ENCODE results near the gene KCNK17.
A peak's percentile ranks its signal among the peaks of the same experiment; 100 is the strongest.

The KCNK17 gene

DNA sequence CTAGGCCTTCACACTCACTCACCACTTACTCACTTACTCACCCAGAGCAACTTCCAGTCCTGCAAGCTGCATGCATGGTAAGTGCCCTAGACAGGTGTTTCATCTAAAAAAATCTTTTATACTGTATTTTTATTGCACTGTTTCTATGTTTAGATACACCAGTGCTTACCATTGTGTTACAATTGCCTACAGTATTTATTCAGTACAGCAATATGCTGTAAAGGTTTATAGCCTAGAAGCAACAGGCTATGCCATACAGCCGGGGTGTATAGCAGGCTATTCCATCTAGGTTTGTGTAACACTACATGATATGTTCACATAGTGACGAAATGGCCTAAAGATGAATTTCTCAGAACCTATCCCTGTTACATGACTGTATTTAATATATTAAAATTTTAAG, 47.8 kb downstream of the KCNK17 start:
- Histone ChIP-seq H3K4me3 (ENCODE audit: low read depth, low read length) (no peak overlapping the region), H3K9me3 (ENCODE audit: control insufficient read depth, insufficient read depth, low read length) (no peaks in the 10 kb centered on the region), H3K9ac (ENCODE audit: low read depth, low read length) (no peak overlapping the region), H3K36me3 (ENCODE audit: control insufficient read depth, insufficient read depth, low read length) (no peaks in the 10 kb centered on the region), H3K27ac (ENCODE audit: low read depth, low read length) (no peak overlapping the region), H3K27me3 (ENCODE audit: control insufficient read depth, insufficient read depth, low read length) (no peaks in the 10 kb centered on the region), H3K4me1 (ENCODE audit: control insufficient read depth, insufficient read depth, low read length) (peaks cover 27% of the 10 kb centered on the region)

DNA sequence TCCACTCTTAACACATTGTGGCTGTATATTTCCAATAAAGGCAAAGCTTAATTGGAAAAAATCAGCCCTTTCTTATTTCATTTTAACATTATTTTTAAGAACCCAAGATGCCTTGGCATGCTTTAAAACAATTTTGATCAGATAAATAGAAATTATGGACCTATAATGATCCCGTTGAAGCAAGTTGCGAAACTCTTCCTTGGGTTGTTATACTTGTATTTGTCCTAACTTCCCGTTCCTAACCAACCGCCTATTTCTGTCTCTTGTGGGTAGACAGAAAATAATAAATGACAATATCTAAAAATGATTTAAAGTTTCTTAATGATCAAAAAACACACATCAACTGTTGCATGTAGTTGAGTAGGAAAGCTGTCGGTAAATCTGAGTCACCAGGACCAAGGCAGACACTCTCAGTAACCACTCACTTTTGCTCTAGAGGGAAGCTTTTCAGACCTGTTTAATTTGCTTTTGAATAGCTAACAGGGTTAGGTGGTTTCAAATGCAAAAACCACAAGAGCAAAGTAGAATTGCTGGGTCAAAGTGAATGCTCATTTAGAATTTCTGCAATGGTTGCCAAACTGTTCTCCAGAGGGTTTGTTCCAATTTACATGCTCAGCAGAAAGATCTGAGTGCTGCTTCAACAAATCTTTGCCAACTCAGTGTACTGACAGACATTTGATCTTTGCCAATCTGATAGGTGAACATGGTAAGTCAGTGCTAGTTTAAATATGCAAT, 50.7 kb downstream of the KCNK17 start:
- Histone ChIP-seq H3K4me3 (ENCODE audit: low read depth, low read length) (peak overlapping the region; percentile 33), H3K9ac (ENCODE audit: low read depth, low read length) (no peak overlapping the region; the same call in 1 of the 2 replicates), H3K27ac (ENCODE audit: low read depth, low read length) (peak overlapping the region; percentile 91)

DNA sequence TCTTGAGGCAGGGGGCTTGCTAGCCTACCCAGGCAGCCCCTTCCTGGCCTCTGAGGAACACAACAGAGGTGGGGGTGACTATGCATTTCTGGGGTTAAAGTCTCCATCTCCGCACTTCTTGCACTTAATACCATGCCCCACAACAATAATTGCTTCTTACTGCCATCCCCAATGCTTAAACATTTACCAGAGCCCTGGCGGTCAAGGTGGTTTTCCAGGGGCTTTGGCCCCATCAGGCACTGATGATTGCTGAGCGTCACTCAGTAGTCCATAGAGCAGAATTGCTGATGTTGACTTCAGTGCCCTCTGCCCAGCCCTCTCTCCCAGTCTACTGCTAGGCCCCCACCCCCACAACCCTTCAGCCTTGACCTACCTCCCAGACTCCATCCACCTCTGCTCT, 52.5 kb downstream of the KCNK17 start:
- Histone ChIP-seq H3K27ac (ENCODE audit: low read depth, low read length) (no peak overlapping the region), H3K9ac (ENCODE audit: low read depth, low read length) (no peak overlapping the region)

More for the DNA sequence above, 50.7 kb downstream of the KCNK17 start:
- H3K4me1 ChIP-seq (ENCODE audit: control insufficient read depth, insufficient read depth, low read length) = peaks cover 30% of the 10 kb centered on the region
- H3K36me3 ChIP-seq (ENCODE audit: control insufficient read depth, insufficient read depth, low read length) = no peaks in the 10 kb centered on the region
- no peaks in the 10 kb centered on the region for H3K27me3 ChIP-seq (ENCODE audit: control insufficient read depth, insufficient read depth, low read length)
- H3K9me3 ChIP-seq (ENCODE audit: control insufficient read depth, insufficient read depth, low read length) = no peaks in the 10 kb centered on the region

DNA sequence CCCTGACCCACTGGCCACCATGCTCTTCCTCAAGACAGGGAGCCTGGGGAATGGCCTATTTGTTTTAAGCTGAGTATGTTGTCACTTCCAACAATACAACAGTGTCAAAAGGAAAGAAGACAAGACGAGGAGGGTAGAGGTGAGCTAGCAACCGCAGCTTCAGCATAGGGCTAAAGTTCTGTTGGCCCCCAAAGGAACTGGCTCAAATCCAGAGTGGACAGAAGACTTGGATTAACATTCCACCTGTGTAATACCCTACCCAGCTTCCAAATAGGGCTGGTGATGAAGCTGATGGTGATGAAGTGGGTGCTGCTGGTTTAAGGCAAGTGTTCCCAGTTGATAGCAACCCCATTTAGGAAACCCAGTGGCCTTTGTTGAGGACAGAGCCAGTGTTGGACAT, 53.3 kb downstream of the KCNK17 start:
- no peaks in the 10 kb centered on the region for H3K36me3 ChIP-seq (ENCODE audit: control insufficient read depth, insufficient read depth, low read length)
- H3K9me3 ChIP-seq (ENCODE audit: control insufficient read depth, insufficient read depth, low read length) = no peaks in the 10 kb centered on the region
- H3K9ac ChIP-seq (ENCODE audit: low read depth, low read length) = no peak overlapping the region
- peaks cover 30% of the 10 kb centered on the region for H3K4me1 ChIP-seq (ENCODE audit: control insufficient read depth, insufficient read depth, low read length)
- no peaks in the 10 kb centered on the region for H3K27me3 ChIP-seq (ENCODE audit: control insufficient read depth, insufficient read depth, low read length)
- no peak overlapping the region for H3K27ac ChIP-seq (ENCODE audit: low read depth, low read length)
- no peak overlapping the region for H3K4me3 ChIP-seq (ENCODE audit: low read depth, low read length)

More for the DNA sequence above, 52.5 kb downstream of the KCNK17 start:
- H3K9me3 ChIP-seq (ENCODE audit: control insufficient read depth, insufficient read depth, low read length) = no peaks in the 10 kb centered on the region
- peaks cover 26% of the 10 kb centered on the region for H3K4me1 ChIP-seq (ENCODE audit: control insufficient read depth, insufficient read depth, low read length)
- no peaks in the 10 kb centered on the region for H3K36me3 ChIP-seq (ENCODE audit: control insufficient read depth, insufficient read depth, low read length)
- H3K27me3 ChIP-seq (ENCODE audit: control insufficient read depth, insufficient read depth, low read length) = no peaks in the 10 kb centered on the region
- no peak overlapping the region for H3K4me3 ChIP-seq (ENCODE audit: low read depth, low read length)

DNA sequence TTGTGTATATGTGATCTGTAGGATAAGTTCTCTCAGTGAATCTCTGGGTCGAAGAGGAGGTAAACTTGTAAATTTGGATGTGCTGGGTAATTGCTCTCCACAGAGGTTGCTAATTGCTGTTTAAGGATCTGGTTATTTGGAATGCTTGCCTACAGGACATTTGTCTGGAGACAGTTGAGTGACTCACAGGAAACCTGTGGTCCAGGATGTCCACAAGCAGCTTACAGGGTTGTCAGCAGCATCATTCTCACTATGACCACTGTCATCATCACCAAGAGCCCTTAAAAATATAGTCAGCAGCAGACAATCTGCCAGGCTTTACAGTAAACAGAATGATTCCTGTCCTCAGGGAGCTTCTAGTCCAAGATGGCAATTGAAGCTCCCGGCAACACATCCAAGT, 53.8 kb downstream of the KCNK17 start:
- H3K9ac ChIP-seq (ENCODE audit: low read depth, low read length) = no peak overlapping the region
- no peaks in the 10 kb centered on the region for H3K9me3 ChIP-seq (ENCODE audit: control insufficient read depth, insufficient read depth, low read length)
- no peak overlapping the region for H3K4me3 ChIP-seq (ENCODE audit: low read depth, low read length)
- H3K27ac ChIP-seq (ENCODE audit: low read depth, low read length) = no peak overlapping the region
- no peaks in the 10 kb centered on the region for H3K27me3 ChIP-seq (ENCODE audit: control insufficient read depth, insufficient read depth, low read length)
- H3K4me1 ChIP-seq (ENCODE audit: control insufficient read depth, insufficient read depth, low read length) = peaks cover 30% of the 10 kb centered on the region
- H3K36me3 ChIP-seq (ENCODE audit: control insufficient read depth, insufficient read depth, low read length) = no peaks in the 10 kb centered on the region

DNA sequence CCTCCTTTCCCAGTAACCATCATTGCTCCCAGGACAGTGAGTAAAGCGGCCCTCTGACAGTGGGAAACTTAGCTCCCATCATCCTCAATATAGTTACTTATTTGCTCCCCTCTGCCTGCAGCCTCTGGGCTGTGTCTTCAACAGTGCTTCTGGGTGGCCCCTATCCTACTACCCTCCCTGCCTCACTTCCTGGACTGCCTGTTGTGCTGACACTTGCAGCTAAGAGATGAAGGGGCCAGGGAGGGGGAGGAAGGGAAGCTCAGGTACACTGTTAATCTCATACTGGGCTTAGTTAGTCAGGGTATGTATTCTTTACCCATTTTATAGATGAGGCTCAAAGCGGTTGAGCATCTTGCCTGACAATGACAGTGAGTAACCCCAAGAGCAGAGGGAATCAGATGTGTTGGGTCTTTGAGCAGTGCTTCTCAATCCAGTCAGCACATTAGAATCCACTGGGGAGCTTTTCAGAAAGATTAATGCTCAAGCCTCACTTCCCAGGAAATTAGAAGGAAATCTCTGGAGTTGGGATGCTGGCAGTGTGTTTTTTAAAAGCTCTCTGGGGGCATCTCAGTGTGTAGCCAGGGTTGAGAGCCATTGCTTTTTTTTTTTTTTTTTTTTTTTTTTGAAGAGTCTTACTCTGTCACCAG, 57.8 kb downstream of the KCNK17 start:
- H3K4me1 ChIP-seq (ENCODE audit: control insufficient read depth, insufficient read depth, low read length) = peaks cover 13% of the 10 kb centered on the region
- peak overlapping the region; percentile 18 for H3K27ac ChIP-seq (ENCODE audit: low read depth, low read length)
- H3K4me3 ChIP-seq (ENCODE audit: low read depth, low read length) = no peak overlapping the region
- no peaks in the 10 kb centered on the region for H3K36me3 ChIP-seq (ENCODE audit: control insufficient read depth, insufficient read depth, low read length)
- no peak overlapping the region for H3K9ac ChIP-seq (ENCODE audit: low read depth, low read length)
- no peaks in the 10 kb centered on the region for H3K27me3 ChIP-seq (ENCODE audit: control insufficient read depth, insufficient read depth, low read length)
- no peaks in the 10 kb centered on the region for H3K9me3 ChIP-seq (ENCODE audit: control insufficient read depth, insufficient read depth, low read length)

DNA sequence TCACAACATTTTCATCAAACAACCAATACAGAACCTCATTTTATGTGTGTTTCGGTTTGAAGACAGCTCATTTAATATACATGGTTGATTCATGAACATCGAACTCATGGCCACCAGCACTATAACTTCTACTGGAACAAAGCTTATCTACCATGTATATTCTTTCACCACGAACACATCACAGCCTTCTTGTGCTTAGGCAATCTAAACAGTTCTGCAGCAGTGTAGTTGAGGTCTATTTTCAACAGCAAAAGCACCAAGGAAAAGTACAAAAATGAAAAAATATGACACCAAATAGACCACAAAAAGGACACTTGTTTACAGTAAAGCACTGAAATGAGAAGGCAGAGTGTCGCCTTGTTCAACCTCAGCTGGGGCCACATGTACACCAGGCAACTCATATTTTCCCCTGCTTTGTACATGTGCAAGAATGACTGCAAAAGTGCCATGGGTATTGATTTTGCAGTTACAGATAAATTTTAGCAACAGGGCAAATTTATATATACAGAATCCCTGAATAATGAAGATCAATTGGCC, 59.2 kb downstream of the KCNK17 start:
- Histone ChIP-seq H3K4me3 (ENCODE audit: low read depth, low read length) (no peak overlapping the region), H3K4me1 (ENCODE audit: control insufficient read depth, insufficient read depth, low read length) (peaks cover 9% of the 10 kb centered on the region), H3K36me3 (ENCODE audit: control insufficient read depth, insufficient read depth, low read length) (no peaks in the 10 kb centered on the region), H3K9ac (ENCODE audit: low read depth, low read length) (no peak overlapping the region), H3K9me3 (ENCODE audit: control insufficient read depth, insufficient read depth, low read length) (no peaks in the 10 kb centered on the region), H3K27me3 (ENCODE audit: control insufficient read depth, insufficient read depth, low read length) (no peaks in the 10 kb centered on the region), H3K27ac (ENCODE audit: low read depth, low read length) (no peak overlapping the region)

DNA sequence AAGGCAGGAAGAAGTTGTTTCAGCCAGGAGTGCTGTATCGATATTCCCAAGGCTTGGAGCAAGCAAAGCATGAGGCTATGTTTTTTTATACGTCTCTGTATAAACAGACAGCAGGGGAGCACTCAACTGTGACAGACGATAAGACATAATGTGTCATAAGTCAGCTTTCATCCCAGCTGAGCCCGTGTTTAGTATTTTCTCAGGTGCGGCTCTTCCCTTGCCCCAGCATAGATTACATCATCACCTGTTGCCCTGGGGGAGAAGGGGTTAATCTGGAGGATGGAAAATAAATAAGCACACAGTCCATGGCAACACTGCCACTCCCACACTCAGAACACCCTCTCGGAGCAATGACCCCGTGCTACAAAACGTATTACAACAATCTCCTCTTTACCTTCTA, 62.8 kb downstream of the KCNK17 start:
- H3K9ac ChIP-seq (ENCODE audit: low read depth, low read length) = no peak overlapping the region
- H3K9me3 ChIP-seq (ENCODE audit: control insufficient read depth, insufficient read depth, low read length) = no peaks in the 10 kb centered on the region
- H3K4me1 ChIP-seq (ENCODE audit: control insufficient read depth, insufficient read depth, low read length) = peaks cover 1% of the 10 kb centered on the region
- H3K27me3 ChIP-seq (ENCODE audit: control insufficient read depth, insufficient read depth, low read length) = no peaks in the 10 kb centered on the region
- H3K36me3 ChIP-seq (ENCODE audit: control insufficient read depth, insufficient read depth, low read length) = no peaks in the 10 kb centered on the region
- H3K27ac ChIP-seq (ENCODE audit: low read depth, low read length) = no peak overlapping the region
- no peak overlapping the region for H3K4me3 ChIP-seq (ENCODE audit: low read depth, low read length)

DNA sequence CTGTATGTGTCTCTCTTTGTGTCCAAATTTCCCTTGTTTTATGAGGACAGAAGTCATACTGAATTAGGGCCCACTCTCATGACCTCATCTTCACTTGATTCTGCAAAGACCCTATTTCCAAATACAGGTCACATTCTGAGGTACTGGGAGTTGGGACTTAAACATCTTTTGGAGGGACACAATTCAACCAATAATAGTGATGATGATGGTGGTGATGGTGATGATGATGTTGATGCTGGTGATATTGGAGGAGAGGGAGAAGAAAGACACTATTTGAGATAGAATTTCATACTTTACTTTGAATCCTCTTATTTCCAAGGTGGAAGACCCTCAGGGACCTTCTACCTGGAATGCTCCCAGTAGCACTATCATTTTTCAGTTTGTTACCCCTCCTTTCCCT, 63.7 kb downstream of the KCNK17 start:
- H3K36me3 ChIP-seq (ENCODE audit: control insufficient read depth, insufficient read depth, low read length) = no peaks in the 10 kb centered on the region
- no peak overlapping the region for H3K27ac ChIP-seq (ENCODE audit: low read depth, low read length)
- no peaks in the 10 kb centered on the region for H3K9me3 ChIP-seq (ENCODE audit: control insufficient read depth, insufficient read depth, low read length)
- H3K9ac ChIP-seq (ENCODE audit: low read depth, low read length) = no peak overlapping the region
- H3K4me1 ChIP-seq (ENCODE audit: control insufficient read depth, insufficient read depth, low read length) = no peaks in the 10 kb centered on the region
- no peak overlapping the region for H3K4me3 ChIP-seq (ENCODE audit: low read depth, low read length)
- H3K27me3 ChIP-seq (ENCODE audit: control insufficient read depth, insufficient read depth, low read length) = no peaks in the 10 kb centered on the region

DNA sequence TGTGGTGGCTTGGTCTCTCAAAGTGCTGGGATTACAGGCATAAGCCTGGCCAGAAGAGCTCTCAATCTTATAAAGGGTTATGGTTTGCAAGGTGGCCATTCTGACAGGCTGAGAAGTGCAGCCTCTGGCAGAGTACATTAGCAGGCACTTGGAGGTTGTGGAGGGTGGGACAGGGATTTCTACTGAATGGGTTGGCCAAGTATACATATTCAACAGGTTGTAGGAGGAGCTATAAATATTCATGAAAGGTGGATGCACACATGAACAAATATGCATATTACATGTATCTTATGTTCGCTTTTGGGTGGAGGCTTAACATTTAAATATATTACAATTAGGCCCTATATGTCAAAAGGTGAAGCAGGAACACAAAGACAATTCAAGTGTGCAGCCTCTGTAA, 64.9 kb downstream of the KCNK17 start:
- H3K9ac ChIP-seq (ENCODE audit: low read depth, low read length) = no peak overlapping the region
- H3K9me3 ChIP-seq (ENCODE audit: control insufficient read depth, insufficient read depth, low read length) = no peaks in the 10 kb centered on the region
- H3K4me1 ChIP-seq (ENCODE audit: control insufficient read depth, insufficient read depth, low read length) = no peaks in the 10 kb centered on the region
- H3K36me3 ChIP-seq (ENCODE audit: control insufficient read depth, insufficient read depth, low read length) = no peaks in the 10 kb centered on the region
- no peak overlapping the region for H3K27ac ChIP-seq (ENCODE audit: low read depth, low read length)
- H3K4me3 ChIP-seq (ENCODE audit: low read depth, low read length) = no peak overlapping the region
- H3K27me3 ChIP-seq (ENCODE audit: control insufficient read depth, insufficient read depth, low read length) = no peaks in the 10 kb centered on the region

Measured in HUES48 (cell line).